ENCODE results near the gene NME9.

The NME9 gene

DNA sequence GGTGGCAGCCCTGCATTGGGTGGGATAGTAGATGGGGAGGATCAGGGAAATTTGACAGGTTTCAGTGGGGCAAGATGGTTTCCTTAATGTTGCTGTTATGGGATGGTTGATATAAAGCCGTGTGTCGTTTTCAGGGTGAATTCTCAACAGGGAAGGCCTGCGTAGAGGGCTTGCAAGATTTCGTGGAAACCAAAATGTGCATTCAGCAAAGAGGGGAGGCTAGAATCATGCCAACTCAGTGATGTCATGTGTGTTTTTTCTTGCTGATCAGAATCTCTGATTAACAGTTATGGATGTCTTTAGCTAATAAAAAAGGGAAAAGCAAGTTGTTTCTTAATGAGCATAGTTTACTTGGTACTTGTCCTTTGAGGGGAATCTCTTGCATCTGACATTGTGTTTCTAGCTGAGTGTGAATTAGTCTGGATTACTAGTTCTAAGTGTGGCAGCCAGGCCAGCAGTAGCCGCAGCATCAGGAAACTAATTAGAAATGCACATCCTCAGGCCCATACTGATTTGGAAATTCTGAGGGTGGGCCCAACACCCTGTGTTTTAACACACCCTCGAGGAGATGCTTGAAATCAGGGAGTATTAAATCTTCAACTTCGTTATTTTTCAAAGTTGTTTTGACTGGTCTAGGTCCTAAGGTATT lies 43.6 kb upstream of the NME9 start:
- DNase-seq, result no peak
- H3K27me3 ChIP-seq (replicated peaks; ENCODE audit: control insufficient read depth, insufficient read depth, low read length, poor library complexity, severe bottlenecking), result no peaks in the 10 kb centered on the region
- H3K27ac ChIP-seq (ENCODE audit: insufficient read depth, low read length, poor library complexity, severe bottlenecking), result no peak overlapping the region
- no peaks in the 10 kb centered on the region for H3K9me3 ChIP-seq (ENCODE audit: control insufficient read depth, low read length)
- H3K36me3 ChIP-seq (ENCODE audit: control insufficient read depth, insufficient read depth, low read length), result no peaks in the 10 kb centered on the region
- no peak overlapping the region for H3K4me3 ChIP-seq (ENCODE audit: insufficient read depth, low read depth, low read length, poor library complexity, severe bottlenecking)
- H3K4me1 ChIP-seq (ENCODE audit: control insufficient read depth, insufficient read depth, low read length, poor library complexity, severe bottlenecking), result no peaks in the 10 kb centered on the region

GRCh38 chr3:138371070-138371965 lies 41.7 kb upstream of the NME9 start:
- no peak overlapping the region for H3K4me3 ChIP-seq (ENCODE audit: insufficient read depth, low read depth, low read length, poor library complexity, severe bottlenecking)
- DNase-seq, result no peak
- H3K9me3 ChIP-seq (ENCODE audit: control insufficient read depth, low read length), result no peaks in the 10 kb centered on the region
- H3K27me3 ChIP-seq (replicated peaks; ENCODE audit: control insufficient read depth, insufficient read depth, low read length, poor library complexity, severe bottlenecking), result no peaks in the 10 kb centered on the region
- H3K36me3 ChIP-seq (ENCODE audit: control insufficient read depth, insufficient read depth, low read length), result no peaks in the 10 kb centered on the region
- no peak overlapping the region for H3K27ac ChIP-seq (ENCODE audit: insufficient read depth, low read length, poor library complexity, severe bottlenecking)
- H3K4me1 ChIP-seq (ENCODE audit: control insufficient read depth, insufficient read depth, low read length, poor library complexity, severe bottlenecking), result no peaks in the 10 kb centered on the region

DNA sequence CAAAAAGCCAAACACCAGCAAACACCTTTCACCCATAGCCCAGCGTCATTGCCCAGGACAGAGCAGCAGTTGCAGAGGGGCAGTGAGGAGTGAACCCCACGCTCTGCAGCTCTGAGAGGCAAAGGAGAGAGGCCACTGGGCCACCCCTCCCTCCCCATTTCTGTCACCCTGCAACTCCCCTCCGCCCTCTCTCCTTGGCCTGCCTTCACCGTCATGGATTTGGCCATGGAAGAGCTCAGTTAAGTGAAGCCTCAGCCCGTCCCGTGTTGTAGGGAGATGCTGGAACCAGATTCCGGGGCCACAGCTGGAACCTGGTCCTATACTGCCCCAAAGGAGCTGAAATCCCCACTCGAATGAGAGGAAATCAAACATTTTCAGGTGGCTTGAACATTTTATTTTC lies 40.7 kb upstream of the NME9 start:
- H3K4me3 ChIP-seq (ENCODE audit: insufficient read depth, low read depth, low read length, poor library complexity, severe bottlenecking), result no peak overlapping the region
- H3K27ac ChIP-seq (ENCODE audit: insufficient read depth, low read length, poor library complexity, severe bottlenecking), result no peak overlapping the region
- H3K4me1 ChIP-seq (ENCODE audit: control insufficient read depth, insufficient read depth, low read length, poor library complexity, severe bottlenecking), result no peaks in the 10 kb centered on the region
- H3K36me3 ChIP-seq (ENCODE audit: control insufficient read depth, insufficient read depth, low read length), result no peaks in the 10 kb centered on the region
- H3K27me3 ChIP-seq (replicated peaks; ENCODE audit: control insufficient read depth, insufficient read depth, low read length, poor library complexity, severe bottlenecking), result no peaks in the 10 kb centered on the region
- DNase-seq, result no peak
- no peaks in the 10 kb centered on the region for H3K9me3 ChIP-seq (ENCODE audit: control insufficient read depth, low read length)

DNA sequence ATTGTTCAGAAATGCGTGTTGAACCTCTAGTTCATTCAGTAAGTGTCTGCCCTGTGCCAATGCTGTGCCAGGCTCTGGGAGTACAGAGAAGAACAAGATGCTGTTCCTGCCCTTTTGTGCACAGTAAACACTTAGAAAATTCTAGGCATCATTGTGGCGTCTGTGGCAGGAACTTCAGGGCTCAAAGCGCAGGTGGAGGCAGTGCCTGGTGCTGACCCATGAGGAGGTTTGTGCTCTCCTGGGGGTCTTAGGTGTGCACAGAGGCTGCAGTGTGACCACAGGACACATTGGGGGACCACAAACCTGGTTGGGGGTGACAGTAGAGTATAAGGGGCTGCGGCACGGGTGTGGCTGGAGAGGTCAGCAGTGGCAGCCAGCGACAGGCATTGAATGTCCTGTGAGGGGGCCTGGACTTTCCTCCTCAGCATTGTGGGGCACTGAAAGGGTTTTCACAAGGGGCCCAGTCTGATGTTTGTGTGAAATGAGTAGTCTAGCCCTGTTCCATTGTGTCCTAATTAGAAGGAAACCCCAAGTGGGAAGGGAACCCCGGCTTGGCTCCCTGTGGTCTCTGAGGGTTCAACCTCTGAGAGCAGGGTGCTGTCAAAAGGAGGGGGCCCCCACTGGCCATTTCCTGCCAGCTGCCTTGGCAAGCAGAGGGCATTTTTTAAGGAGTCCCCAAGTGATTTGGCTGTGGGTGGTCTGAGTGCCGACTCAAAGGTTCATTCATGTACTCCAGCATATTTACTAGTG lies 39.7 kb upstream of the NME9 start:
- Histone ChIP-seq H3K27me3 (replicated peaks; ENCODE audit: control insufficient read depth, insufficient read depth, low read length, poor library complexity, severe bottlenecking) (no peaks in the 10 kb centered on the region), H3K27ac (ENCODE audit: insufficient read depth, low read length, poor library complexity, severe bottlenecking) (no peak overlapping the region), H3K4me1 (ENCODE audit: control insufficient read depth, insufficient read depth, low read length, poor library complexity, severe bottlenecking) (no peaks in the 10 kb centered on the region), H3K36me3 (ENCODE audit: control insufficient read depth, insufficient read depth, low read length) (no peaks in the 10 kb centered on the region), H3K9me3 (ENCODE audit: control insufficient read depth, low read length) (no peaks in the 10 kb centered on the region), H3K4me3 (ENCODE audit: insufficient read depth, low read depth, low read length, poor library complexity, severe bottlenecking) (no peak overlapping the region)
- no peak for DNase-seq

GRCh38 chr3:138367911-138368310 lies 38.3 kb upstream of the NME9 start:
- Histone ChIP-seq H3K4me1 (ENCODE audit: control insufficient read depth, insufficient read depth, low read length, poor library complexity, severe bottlenecking) (no peaks in the 10 kb centered on the region), H3K4me3 (ENCODE audit: insufficient read depth, low read depth, low read length, poor library complexity, severe bottlenecking) (no peak overlapping the region), H3K9me3 (ENCODE audit: control insufficient read depth, low read length) (no peaks in the 10 kb centered on the region), H3K27me3 (replicated peaks; ENCODE audit: control insufficient read depth, insufficient read depth, low read length, poor library complexity, severe bottlenecking) (no peaks in the 10 kb centered on the region), H3K27ac (ENCODE audit: insufficient read depth, low read length, poor library complexity, severe bottlenecking) (no peak overlapping the region), H3K36me3 (ENCODE audit: control insufficient read depth, insufficient read depth, low read length) (no peaks in the 10 kb centered on the region)
- no peak for DNase-seq

DNA sequence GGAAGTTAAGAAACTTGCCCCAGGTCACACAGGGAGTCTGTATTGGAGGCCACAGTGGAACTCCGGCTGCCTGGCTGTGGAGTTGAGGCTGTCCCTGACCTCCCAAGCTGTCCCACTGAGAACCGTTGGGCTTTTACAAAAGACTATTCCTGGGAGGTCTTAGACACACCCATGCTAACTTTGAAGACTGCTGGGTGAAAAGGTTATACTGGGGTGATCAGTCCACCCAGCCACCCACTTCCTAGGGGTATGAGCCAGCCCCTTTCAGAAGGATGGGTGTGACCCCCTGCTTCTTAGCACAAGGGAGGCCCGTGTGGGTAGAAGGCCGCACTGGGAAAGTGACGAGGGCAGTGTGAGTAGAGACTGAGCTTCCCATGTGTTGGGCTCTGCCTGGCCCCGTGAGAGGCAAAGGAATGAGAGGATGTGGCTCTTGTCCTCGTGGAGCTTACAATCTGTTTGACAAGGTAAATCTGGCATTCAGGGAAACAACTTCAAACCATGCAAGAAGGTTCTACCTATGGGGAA lies 37.7 kb upstream of the NME9 start:
- no peaks in the 10 kb centered on the region for H3K9me3 ChIP-seq (ENCODE audit: control insufficient read depth, low read length)
- no peaks in the 10 kb centered on the region for H3K4me1 ChIP-seq (ENCODE audit: control insufficient read depth, insufficient read depth, low read length, poor library complexity, severe bottlenecking)
- H3K27ac ChIP-seq (ENCODE audit: insufficient read depth, low read length, poor library complexity, severe bottlenecking), result no peak overlapping the region
- DNase-seq, result no peak
- no peaks in the 10 kb centered on the region for H3K36me3 ChIP-seq (ENCODE audit: control insufficient read depth, insufficient read depth, low read length)
- H3K27me3 ChIP-seq (replicated peaks; ENCODE audit: control insufficient read depth, insufficient read depth, low read length, poor library complexity, severe bottlenecking), result no peaks in the 10 kb centered on the region
- H3K4me3 ChIP-seq (ENCODE audit: insufficient read depth, low read depth, low read length, poor library complexity, severe bottlenecking), result no peak overlapping the region

- no peaks in the 10 kb centered on the region for H3K36me3 ChIP-seq (ENCODE audit: control insufficient read depth, insufficient read depth, low read length)
- no peaks in the 10 kb centered on the region for H3K27me3 ChIP-seq (replicated peaks; ENCODE audit: control insufficient read depth, insufficient read depth, low read length, poor library complexity, severe bottlenecking)
- no peaks in the 10 kb centered on the region for H3K9me3 ChIP-seq (ENCODE audit: control insufficient read depth, low read length)
- no peak overlapping the region for H3K4me3 ChIP-seq (ENCODE audit: insufficient read depth, low read depth, low read length, poor library complexity, severe bottlenecking)
- no peaks in the 10 kb centered on the region for H3K4me1 ChIP-seq (ENCODE audit: control insufficient read depth, insufficient read depth, low read length, poor library complexity, severe bottlenecking)
- H3K27ac ChIP-seq (ENCODE audit: insufficient read depth, low read length, poor library complexity, severe bottlenecking), result no peak overlapping the region
- no peak for DNase-seq
Observed at GRCh38 chr3:138366006-138366759, 36.5 kb upstream of the NME9 start.

- Histone ChIP-seq H3K4me1 (ENCODE audit: control insufficient read depth, insufficient read depth, low read length, poor library complexity, severe bottlenecking) (no peaks in the 10 kb centered on the region), H3K36me3 (ENCODE audit: control insufficient read depth, insufficient read depth, low read length) (no peaks in the 10 kb centered on the region), H3K27ac (ENCODE audit: insufficient read depth, low read length, poor library complexity, severe bottlenecking) (no peak overlapping the region), H3K27me3 (replicated peaks; ENCODE audit: control insufficient read depth, insufficient read depth, low read length, poor library complexity, severe bottlenecking) (no peaks in the 10 kb centered on the region), H3K9me3 (ENCODE audit: control insufficient read depth, low read length) (no peaks in the 10 kb centered on the region), H3K4me3 (ENCODE audit: insufficient read depth, low read depth, low read length, poor library complexity, severe bottlenecking) (no peak overlapping the region)
- DNase-seq, result no peak
Observed at GRCh38 chr3:138365253-138365555, 35.6 kb upstream of the NME9 start.

DNA sequence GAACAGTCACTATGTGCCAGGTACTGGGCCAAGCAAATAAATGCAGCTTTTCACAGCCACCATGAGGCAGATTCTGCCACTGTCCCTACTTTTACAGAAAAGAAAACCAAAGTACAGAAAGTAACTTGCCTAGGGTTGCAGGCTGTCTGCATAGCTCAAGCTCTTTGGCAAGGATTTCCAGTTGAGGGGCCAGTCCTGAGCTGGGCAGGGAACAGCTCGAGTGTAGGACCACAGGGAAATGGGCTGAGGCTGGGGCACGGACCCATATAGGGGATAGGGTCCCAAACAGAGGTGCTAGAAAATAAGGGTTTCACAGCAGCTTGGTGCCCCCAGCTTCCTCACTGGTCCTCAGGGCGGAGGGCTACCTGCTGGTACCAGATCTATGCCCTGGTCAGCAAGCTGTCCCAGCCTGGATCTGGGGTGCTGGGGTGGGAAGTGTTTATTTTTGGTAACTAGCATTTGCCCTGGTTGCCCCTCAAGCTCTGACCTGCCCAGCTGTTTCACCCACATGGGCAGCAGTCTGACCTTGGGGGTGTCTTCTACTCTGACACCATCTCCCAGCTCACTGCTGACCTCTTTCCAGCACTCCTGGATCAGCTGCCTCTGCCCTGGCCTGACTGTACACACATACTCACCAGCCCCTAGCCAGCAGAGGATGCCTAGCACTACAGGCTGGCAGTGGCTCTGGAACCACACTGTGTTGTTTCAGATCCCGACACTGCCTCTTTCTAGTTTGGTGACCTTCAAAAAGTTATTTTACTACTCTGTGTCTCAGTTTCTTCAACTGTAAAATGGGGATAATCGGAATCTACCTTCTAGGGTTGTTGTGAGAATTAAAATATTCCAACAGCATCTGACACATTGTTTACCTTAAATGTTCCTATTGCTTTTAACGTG lies 35.0 kb upstream of the NME9 start:
- Histone ChIP-seq H3K36me3 (ENCODE audit: control insufficient read depth, insufficient read depth, low read length) (no peaks in the 10 kb centered on the region), H3K9me3 (ENCODE audit: control insufficient read depth, low read length) (no peaks in the 10 kb centered on the region), H3K4me1 (ENCODE audit: control insufficient read depth, insufficient read depth, low read length, poor library complexity, severe bottlenecking) (no peaks in the 10 kb centered on the region), H3K27ac (ENCODE audit: insufficient read depth, low read length, poor library complexity, severe bottlenecking) (no peak overlapping the region), H3K4me3 (ENCODE audit: insufficient read depth, low read depth, low read length, poor library complexity, severe bottlenecking) (no peak overlapping the region), H3K27me3 (replicated peaks; ENCODE audit: control insufficient read depth, insufficient read depth, low read length, poor library complexity, severe bottlenecking) (no peaks in the 10 kb centered on the region)
- DNase-seq, result no peak
